IMR-90 (cell line): ENCODE measurements around the gene RASGRF1. TPM values are rescaled to one million over a fixed set of nuclear protein-coding genes. Genes with fewer than 3 reads are reported as not detected.

Source experiments
- ATAC-seq: fragments of 200-7000 bp; cut with Tn5 transposase; 2 replicates; pipeline ENCODE4 v1.9.1; 2020; ENCODE audit warnings: low read depth, mild to moderate bottlenecking, moderate library complexity
- BruUV-seq: library from RNA; stranded (reverse); fragments of 400-500 nt; replicated peaks from 2 replicates; lab custom pipeline; 2021; lab: Mats Ljungman, UMichigan
- CTCF ChIA-PET: fragments of 300-600 bp; formaldehyde crosslinking; extraction: SDS; loops from one replicate; lab custom pipeline; 2021; ENCODE audit warnings: antibody characterized with exemption; lab: Yijun Ruan, JAX
- POLR2A ChIA-PET: fragments of 300-600 bp; sonication (Branson Sonifier 250); formaldehyde crosslinking; loops from one replicate; lab custom pipeline; 2022; ENCODE audit warnings: antibody characterized with exemption; ENCODE audit not compliant: unreplicated experiment; lab: Charles Lee
- DNase-seq: peaks from one replicate; pipeline ENCODE4 v3.0.0; 2013
- H2AFZ ChIP-seq: replicated peaks from 2 replicates; pipeline ENCODE3; 2013; ENCODE audit warnings: low read length, mild to moderate bottlenecking; ENCODE audit not compliant: poor library complexity
- H2AK5ac ChIP-seq: 2 replicates; pipeline ENCODE4 v1.6.1; 2013; ENCODE audit warnings: low read depth, low read length, inconsistent platforms
- H2AK9ac ChIP-seq: replicated peaks from 2 replicates; pipeline ENCODE3; 2013; ENCODE audit warnings: mild to moderate bottlenecking, low read depth, low read length, moderate library complexity; ENCODE audit not compliant: poor library complexity
- H2BK120ac ChIP-seq: 2 replicates; pipeline ENCODE4 v1.6.1; 2013; ENCODE audit warnings: low read depth, low read length, inconsistent platforms
- H2BK15ac ChIP-seq: 3 replicates; pipeline ENCODE4 v1.6.1; 2013; ENCODE audit warnings: low read depth, low read length, inconsistent platforms
- H2BK20ac ChIP-seq: 2 replicates; pipeline ENCODE4 v1.6.1; 2013; ENCODE audit warnings: low read depth, mild to moderate bottlenecking, inconsistent platforms, low read length, moderate library complexity
- H2BK5ac ChIP-seq: 2 replicates; pipeline ENCODE4 v1.6.1; 2013; ENCODE audit warnings: mild to moderate bottlenecking, low read depth, low read length, inconsistent platforms; ENCODE audit not compliant: poor library complexity, severe bottlenecking
- H3K14ac ChIP-seq: replicated peaks from 2 replicates; pipeline ENCODE4 v1.6.1; 2013; ENCODE audit warnings: low read depth, low read length, inconsistent platforms
- H3K18ac ChIP-seq: 2 replicates; pipeline ENCODE4 v1.6.1; 2013; ENCODE audit warnings: low read depth, low read length, control low read depth
- H3K23ac ChIP-seq: 2 replicates; pipeline ENCODE4 v1.6.1; 2013; ENCODE audit warnings: low read depth, low read length, inconsistent platforms
- H3K27ac ChIP-seq: 2 replicates; pipeline ENCODE4 v1.5.1; 2013; ENCODE audit warnings: mild to moderate bottlenecking, control low read depth, low read length; ENCODE audit not compliant: insufficient read depth
- H3K27me3 ChIP-seq: 2 replicates; pipeline ENCODE4 v1.6.1; 2013; ENCODE audit warnings: low read length; ENCODE audit not compliant: control insufficient read depth, insufficient read depth
- H3K36me3 ChIP-seq: 2 replicates; pipeline ENCODE4 v1.6.1; 2013; ENCODE audit warnings: low read length, mixed read lengths; ENCODE audit not compliant: control insufficient read depth, insufficient read depth
- H3K4ac ChIP-seq: 2 replicates; pipeline ENCODE4 v1.6.1; 2013; ENCODE audit warnings: low read depth, low read length, inconsistent platforms
- H3K4me1 ChIP-seq: 2 replicates; pipeline ENCODE4 v1.6.1; 2013; ENCODE audit warnings: low read length, mixed read lengths; ENCODE audit not compliant: control insufficient read depth, insufficient read depth
- H3K4me2 ChIP-seq: 2 replicates; pipeline ENCODE4 v1.6.1; 2013; ENCODE audit warnings: low read depth, mild to moderate bottlenecking, control low read depth, low read length, moderate library complexity
- H3K4me3 ChIP-seq: 2 replicates; pipeline ENCODE4 v1.5.1; 2013; ENCODE audit warnings: low read depth, mild to moderate bottlenecking, control low read depth, low read length, moderate library complexity; ENCODE audit not compliant: insufficient read depth
- H3K56ac ChIP-seq: 2 replicates; pipeline ENCODE4 v1.6.1; 2013; ENCODE audit warnings: low read length, inconsistent platforms; ENCODE audit not compliant: insufficient read depth; ENCODE audit errors: extremely low read depth
- H3K79me1 ChIP-seq, 2 experiments: 2 replicates each; pipeline ENCODE4 v1.6.1; 2013; ENCODE audit warnings: low read length in 2 of 2, inconsistent platforms in 1 of 2, low read depth in 1 of 2
- H3K9ac ChIP-seq: 2 replicates; pipeline ENCODE4 v1.6.1; 2013; ENCODE audit warnings: low read depth, low read length, control low read depth
- H3K9me1 ChIP-seq: 2 replicates; pipeline ENCODE4 v1.6.1; 2013; ENCODE audit warnings: low read length, inconsistent platforms; ENCODE audit not compliant: insufficient read depth
- H3K9me3 ChIP-seq: 2 replicates; pipeline ENCODE4 v1.6.1; 2013; ENCODE audit warnings: low read length; ENCODE audit not compliant: control insufficient read depth, insufficient read depth
- H4K20me1 ChIP-seq: 2 replicates; pipeline ENCODE4 v1.6.1; 2013; ENCODE audit warnings: low read length, inconsistent platforms; ENCODE audit not compliant: insufficient read depth
- H4K5ac ChIP-seq: 2 replicates; pipeline ENCODE4 v1.6.1; 2013; ENCODE audit warnings: mild to moderate bottlenecking, low read depth, low read length, control low read depth
- H4K8ac ChIP-seq, 2 experiments: 2 replicates each; pipeline ENCODE4 v1.6.1; 2013; ENCODE audit warnings: low read depth in 2 of 2, low read length in 2 of 2, control low read depth in 1 of 2, inconsistent platforms in 1 of 2
- H4K91ac ChIP-seq: 2 replicates; pipeline ENCODE4 v1.6.1; 2013; ENCODE audit warnings: low read depth, low read length, inconsistent platforms; ENCODE audit not compliant: insufficient read depth
- BHLHE40 ChIP-seq: fragments of 150-350 bp; IDR thresholded peaks from 2 replicates; pipeline ENCODE4 v1.6.1; 2016; ENCODE audit warnings: mild to moderate bottlenecking, low read depth, low read length
- CEBPB ChIP-seq: IDR thresholded peaks from 2 replicates; pipeline ENCODE4 v1.6.1; 2012; ENCODE audit warnings: low read depth, low read length, improper control_type of control experiment
- CTCF ChIP-seq: conservative IDR thresholded peaks from 2 replicates; pipeline ENCODE4 v1.5.1; 2012; ENCODE audit warnings: mild to moderate bottlenecking, low read depth, low read length, improper control_type of control experiment
- ELK1 ChIP-seq: fragments of 150-350 bp; IDR thresholded peaks from 2 replicates; pipeline ENCODE4 v1.6.1; 2016; ENCODE audit warnings: low read depth, mild to moderate bottlenecking, low read length, moderate library complexity, borderline replicate concordance
- MAFK ChIP-seq: IDR thresholded peaks from 2 replicates; pipeline ENCODE4 v1.6.1; 2012; ENCODE audit warnings: low read depth, low read length, improper control_type of control experiment
- MAZ ChIP-seq: IDR thresholded peaks from 2 replicates; pipeline ENCODE4 v1.6.1; 2012; ENCODE audit warnings: low read depth, mild to moderate bottlenecking, low read length, improper control_type of control experiment, moderate library complexity, borderline replicate concordance
- MXI1 ChIP-seq: IDR thresholded peaks from 2 replicates; pipeline ENCODE4 v1.6.1; 2012; ENCODE audit warnings: low read depth, mild to moderate bottlenecking, low read length, moderate library complexity, borderline replicate concordance
- RCOR1 ChIP-seq: IDR thresholded peaks from 2 replicates; pipeline ENCODE4 v1.6.1; 2012; ENCODE audit warnings: mild to moderate bottlenecking, low read length, improper control_type of control experiment; ENCODE audit not compliant: insufficient replicate concordance
- RFX5 ChIP-seq: IDR thresholded peaks from 2 replicates; pipeline ENCODE4 v1.8.0; 2012; ENCODE audit warnings: low read depth, mild to moderate bottlenecking, low read length, moderate library complexity
- USF2 ChIP-seq: fragments of 150-350 bp; IDR thresholded peaks from 2 replicates; pipeline ENCODE4 v1.6.1; 2017; ENCODE audit warnings: mild to moderate bottlenecking, antibody characterized with exemption, low read length, low read depth
- WGBS, 2 experiments: methylation state at CpG; one replicate each; pipeline versions ENCODE4 v1.1.5 to v1.1.7; 2013; ENCODE audit warnings: missing lambda C conversion rate in 2 of 2; ENCODE audit not compliant: insufficient read length in 1 of 2; ENCODE audit errors: extremely low coverage in 2 of 2; 5-methylcytosine and 5-hydroxymethylcytosine counted together
- dilution Hi-C: fragments of 300-500 bp; cut with HindIII; formaldehyde crosslinking; loops from one replicate; pipeline ENCODE4 v1.14.3; 2018; ENCODE audit warnings: low sequenced_read_pairs; ENCODE audit not compliant: unreplicated experiment
- in situ Hi-C: fragments of 300-500 bp; cut with MboI; formaldehyde crosslinking; loops from 3 replicates; pipeline ENCODE4 v1.14.3; 2019; ENCODE audit warnings: low sequenced_read_pairs, inconsistent platforms, mixed read lengths
- intact Hi-C: fragments of 100-400 bp; cut with micrococcal nuclease; formaldehyde crosslinking; loops from 2 replicates; pipeline ENCODE4 v1.10.0; 2022
- polyA plus RNA-seq, 3 experiments: library from polyadenylated mRNA; depleted of rRNA; stranded (reverse); fragments of >200 nt; gene quantifications; 2 replicates each; pipeline ENCODE4 v1.2.3, GENCODE V29; 2012; ENCODE audit warnings: low replicate concordance in 1 of 3
- total RNA-seq: library from RNA; depleted of rRNA; stranded (reverse); fragments of >200 nt; gene quantifications from 2 replicates; pipeline ENCODE4 v1.2.3, GENCODE V29; 2012

The RASGRF1 gene
- total and polyA plus RNA-seq, 2 of the 4 experiments (the other 2 are of a cell fraction): under 0.01 to 0.15 TPM

- Histone ChIP-seq H3K9me3 (no peaks in the 10 kb centered on the region), H3K56ac (no peak overlapping the region), H2BK5ac (no peak overlapping the region), H3K27ac (no peak overlapping the region), H3K18ac (no peak overlapping the region), H3K27me3 (no peaks in the 10 kb centered on the region), H3K79me1 (no peaks in the 10 kb centered on the region), H4K5ac (no peak overlapping the region), H3K36me3 (no peaks in the 10 kb centered on the region), H2BK120ac (no peak overlapping the region), H4K91ac (no peak overlapping the region), H3K4me1 (no peaks in the 10 kb centered on the region), H3K14ac (no peak overlapping the region), H4K20me1 (no peaks in the 10 kb centered on the region), H3K23ac (no peak overlapping the region), H3K4me2 (no peak overlapping the region), H2BK20ac (no peak overlapping the region), H3K9me1 (no peaks in the 10 kb centered on the region), H2AK5ac (no peak overlapping the region), H2AFZ (no peak overlapping the region), H3K4me3 (no peak overlapping the region), H2AK9ac (no peak overlapping the region), H2BK15ac (no peak overlapping the region), H3K9ac (no peak overlapping the region), H3K4ac (no peak overlapping the region), H4K8ac (no peak overlapping the region)
- dilution Hi-C loops: no loop called here
- POLR2A ChIA-PET: no interaction called here
- ATAC-seq: no peak
- no TSS peak for BruUV-seq
- DNase-seq: no peak
- TF ChIP-seq MAFK (no peak), RFX5 (no peak), CEBPB (no peak), MAZ (no peak), USF2 (no peak), RCOR1 (no peak), ELK1 (no peak), MXI1 (no peak), CTCF (no peak), BHLHE40 (no peak)
- in situ Hi-C loops: no loop called here
- WGBS, 2 experiments: no CpG with 5 or more reads among the region's 4 CpGs
- CTCF ChIA-PET: no interaction called here
- intact Hi-C loops: no loop called here
Measured at GRCh38 chr15:79130535-79131130, 40.1 kb upstream of the RASGRF1 start.
